ENCODE results near the gene PAXX.

GRCh38 chr9:136979769-136980587 lies 12.2 kb upstream of the PAXX start:
- TF ChIP-seq, protein P1, sequence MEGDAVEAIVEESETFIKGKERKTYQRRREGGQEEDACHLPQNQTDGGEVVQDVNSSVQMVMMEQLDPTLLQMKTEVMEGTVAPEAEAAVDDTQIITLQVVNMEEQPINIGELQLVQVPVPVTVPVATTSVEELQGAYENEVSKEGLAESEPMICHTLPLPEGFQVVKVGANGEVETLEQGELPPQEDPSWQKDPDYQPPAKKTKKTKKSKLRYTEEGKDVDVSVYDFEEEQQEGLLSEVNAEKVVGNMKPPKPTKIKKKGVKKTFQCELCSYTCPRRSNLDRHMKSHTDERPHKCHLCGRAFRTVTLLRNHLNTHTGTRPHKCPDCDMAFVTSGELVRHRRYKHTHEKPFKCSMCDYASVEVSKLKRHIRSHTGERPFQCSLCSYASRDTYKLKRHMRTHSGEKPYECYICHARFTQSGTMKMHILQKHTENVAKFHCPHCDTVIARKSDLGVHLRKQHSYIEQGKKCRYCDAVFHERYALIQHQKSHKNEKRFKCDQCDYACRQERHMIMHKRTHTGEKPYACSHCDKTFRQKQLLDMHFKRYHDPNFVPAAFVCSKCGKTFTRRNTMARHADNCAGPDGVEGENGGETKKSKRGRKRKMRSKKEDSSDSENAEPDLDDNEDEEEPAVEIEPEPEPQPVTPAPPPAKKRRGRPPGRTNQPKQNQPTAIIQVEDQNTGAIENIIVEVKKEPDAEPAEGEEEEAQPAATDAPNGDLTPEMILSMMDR (IDR thresholded peaks at IDR 0.05): no peak
- no peak for TF ChIP-seq EP300 (IDR thresholded peaks at IDR 0.05)
